Measurements from ENCODE around the gene WNT3A. TPM values are rescaled to one million over a fixed set of nuclear protein-coding genes. Genes with fewer than 3 reads are reported as not detected.

The WNT3A gene
- total and polyA plus RNA-seq, 9 of the 15 experiments (the other 6 are each of a cell fraction or from before 2014, with no cell fraction given) = not detected

DNA sequence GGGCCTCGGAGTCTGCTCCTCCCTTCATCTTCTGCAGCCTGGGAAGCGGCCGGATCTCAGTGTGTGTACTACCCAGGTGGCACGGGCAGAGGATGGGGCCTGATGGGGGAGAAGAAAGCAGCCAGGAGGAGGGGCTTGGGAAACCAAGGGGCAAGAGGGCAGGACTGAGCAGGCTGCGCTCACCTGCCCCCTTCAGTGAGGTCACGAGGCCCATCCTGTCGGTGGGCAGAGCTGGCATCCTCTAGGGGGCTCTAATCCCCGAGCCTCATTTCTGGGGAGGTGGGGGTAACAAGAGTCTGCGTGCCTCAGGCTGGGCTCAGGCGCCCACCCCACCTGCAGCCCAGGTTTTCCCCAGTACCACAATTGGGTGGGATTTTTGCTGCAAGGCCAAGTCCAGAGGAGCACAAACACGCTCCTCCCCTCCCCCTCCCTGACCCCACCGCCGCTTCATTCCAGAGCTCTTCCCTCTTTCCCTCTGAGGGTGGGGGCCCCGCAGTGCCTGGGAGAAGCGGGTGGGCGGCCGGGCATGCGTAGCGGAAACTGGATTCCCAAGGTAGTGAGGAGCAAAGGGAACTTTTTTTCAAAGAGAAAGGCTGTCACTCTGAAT is 1.8 kb upstream of the WNT3A start:
- FAIRE-seq = no peak
- no peak; the same call in 2 of the 3 replicates for ATAC-seq
- peak in 3 of 4 experiments; percentile 13 to 51 (median 42) for DNase-seq (ENCODE audit: extremely low read depth in 1 of 4, low spot score in 3 of 4)
- intact Hi-C loops (cut with micrococcal nuclease) (loop anchor here (1.0 kb wide), 1 partner anchor 69 kb away; no protein-coding TSS in a partner anchor), in situ Hi-C loops (cut with MboI) (loop anchor here (5.0 kb wide), 1 partner anchor 512 kb away; no protein-coding TSS in a partner anchor)
- H3K27me3 ChIP-seq (ENCODE audit: control insufficient read depth in 2 of 2, insufficient read depth in 2 of 2, low read length in 2 of 2) = peaks cover 34 to 84% of the 10 kb centered on the region in 2 experiments
- no peaks in the 10 kb centered on the region for H3K9me1 ChIP-seq (ENCODE audit: control insufficient read depth, insufficient read depth, low read length)
- H3K27ac ChIP-seq (ENCODE audit: extremely low read depth, low read depth, low read length) = no peak overlapping the region
- WGBS (ENCODE audit: insufficient coverage, low coverage, missing lambda C conversion rate) = 9% methylated on average over 18 of the region's 19 CpGs
- H2AFZ ChIP-seq (ENCODE audit: low read depth, low read length) = no peak overlapping the region
- no peaks in the 10 kb centered on the region for H3K9me3 ChIP-seq (replicated peaks; ENCODE audit: control insufficient read depth, insufficient read depth, low read depth, low read length)
- H3K79me2 ChIP-seq (ENCODE audit: control insufficient read depth, insufficient read depth, low read length) = no peaks in the 10 kb centered on the region
- no TSS peak for BruUV-seq (replicated peaks)
- no peaks in the 10 kb centered on the region for H3K36me3 ChIP-seq (ENCODE audit: control insufficient read depth, insufficient read depth, low read length)
- H3K4me3 ChIP-seq = no peak overlapping the region
- H4K20me1 ChIP-seq (replicated peaks; ENCODE audit: control insufficient read depth, insufficient read depth, low read length) = 0 out of 2 replicates have a peak, but pooled peaks cover 5% of the 10 kb centered on the region
- peaks cover 0 to 39% of the 10 kb centered on the region in 2 experiments; a peak in 2 of 5 replicates for H3K4me1 ChIP-seq (replicated peaks in 1 of 2; ENCODE audit: control insufficient read depth in 2 of 2, insufficient read depth in 2 of 2, low read length in 2 of 2)
- ChIA-PET CTCF (ENCODE audit: low intra/inter-chr PET ratio) (interaction anchor here (0.7 to 2.2 kb wide), 3 partner anchors 11 to 510 kb away, joined by 3 to 7 read pairs (median 4); no protein-coding TSS in a partner anchor), POLR2A (interaction anchor here (1.4 kb wide), 1 partner anchor 77 kb away, joined by 3 read pairs; the partner anchor contains the start of gene ARF1)
- H3K4me2 ChIP-seq (ENCODE audit: insufficient read depth, low read length) = no peak overlapping the region
- H3K9ac ChIP-seq (ENCODE audit: insufficient read depth in 1 of 2, low read depth in 2 of 2, low read length in 2 of 2) = no peak overlapping the region
- TF ChIP-seq STAG1 (CRISPR knock-in tag; IDR thresholded peaks at IDR 0.05; ENCODE audit: borderline replicate concordance) = no peak
- TF ChIP-seq, protein P1, sequence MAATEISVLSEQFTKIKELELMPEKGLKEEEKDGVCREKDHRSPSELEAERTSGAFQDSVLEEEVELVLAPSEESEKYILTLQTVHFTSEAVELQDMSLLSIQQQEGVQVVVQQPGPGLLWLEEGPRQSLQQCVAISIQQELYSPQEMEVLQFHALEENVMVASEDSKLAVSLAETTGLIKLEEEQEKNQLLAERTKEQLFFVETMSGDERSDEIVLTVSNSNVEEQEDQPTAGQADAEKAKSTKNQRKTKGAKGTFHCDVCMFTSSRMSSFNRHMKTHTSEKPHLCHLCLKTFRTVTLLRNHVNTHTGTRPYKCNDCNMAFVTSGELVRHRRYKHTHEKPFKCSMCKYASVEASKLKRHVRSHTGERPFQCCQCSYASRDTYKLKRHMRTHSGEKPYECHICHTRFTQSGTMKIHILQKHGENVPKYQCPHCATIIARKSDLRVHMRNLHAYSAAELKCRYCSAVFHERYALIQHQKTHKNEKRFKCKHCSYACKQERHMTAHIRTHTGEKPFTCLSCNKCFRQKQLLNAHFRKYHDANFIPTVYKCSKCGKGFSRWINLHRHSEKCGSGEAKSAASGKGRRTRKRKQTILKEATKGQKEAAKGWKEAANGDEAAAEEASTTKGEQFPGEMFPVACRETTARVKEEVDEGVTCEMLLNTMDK (IDR thresholded peaks at IDR 0.05; ENCODE audit: borderline replicate concordance, insufficient read depth, low read depth, low read length, poor library complexity, severe bottlenecking) = peak; percentile 18
